H1 (cell line): Measurements from ENCODE around the gene PHKG2. TPM values are rescaled to one million over a fixed set of nuclear protein-coding genes. Genes with fewer than 3 reads are reported as not detected.

Source experiments
- CTCF ChIA-PET: fragments of 300-600 bp; sonication (Branson Sonifier 250); formaldehyde crosslinking; loops from one replicate; lab custom pipeline; 2021; ENCODE audit not compliant: partially characterized antibody; lab: Charles Lee
- POLR2A ChIA-PET: fragments of 300-600 bp; sonication (Branson Sonifier 250); formaldehyde crosslinking; loops from one replicate; lab custom pipeline; 2021; ENCODE audit warnings: inconsistent platforms; ENCODE audit not compliant: partially characterized antibody; lab: Charles Lee
- DNase-seq, 2 experiments: peaks; one replicate each; pipeline versions ENCODE4 v3.0.0 to v3.0.0-alpha.2; 2010 to 2022; ENCODE audit warnings: low spot score in 2 of 2, low read depth in 1 of 2, mixed read lengths in 1 of 2
- FAIRE-seq: peaks from 2 replicates; lab custom pipeline; 2011; peaks lifted over from hg19 to GRCh38; lab: Jason Lieb, UNC
- H2AFZ ChIP-seq: 2 replicates; pipeline ENCODE4 v1.8.1; 2012; ENCODE audit warnings: low read length, inconsistent platforms
- H2AK5ac ChIP-seq: 2 replicates; pipeline ENCODE4 v1.6.1; 2013; ENCODE audit warnings: low read depth, low read length
- H2BK120ac ChIP-seq: replicated peaks from 2 replicates; pipeline ENCODE3; 2013; ENCODE audit warnings: low read depth, low read length, inconsistent platforms
- H2BK12ac ChIP-seq: 2 replicates; pipeline ENCODE4 v1.6.1; 2013; ENCODE audit warnings: low read depth, low read length
- H2BK15ac ChIP-seq: 2 replicates; pipeline ENCODE4 v1.6.1; 2013; ENCODE audit warnings: low read length
- H2BK20ac ChIP-seq: 2 replicates; pipeline ENCODE4 v1.6.1; 2013; ENCODE audit warnings: low read length
- H2BK5ac ChIP-seq: 2 replicates; pipeline ENCODE4 v1.6.1; 2013; ENCODE audit warnings: low read depth, low read length
- H3K14ac ChIP-seq: 2 replicates; pipeline ENCODE4 v1.6.1; 2013; ENCODE audit warnings: inconsistent platforms; ENCODE audit not compliant: insufficient read length
- H3K18ac ChIP-seq: 2 replicates; pipeline ENCODE4 v1.6.1; 2013; ENCODE audit warnings: low read length; ENCODE audit errors: extremely low read depth
- H3K23ac ChIP-seq: 2 replicates; pipeline ENCODE4 v1.6.1; 2013; ENCODE audit warnings: inconsistent platforms; ENCODE audit not compliant: insufficient read length
- H3K23me2 ChIP-seq: 2 replicates; pipeline ENCODE4 v1.6.1; 2013; ENCODE audit warnings: low read depth, low read length
- H3K27ac ChIP-seq: 2 replicates; pipeline ENCODE4 v1.6.1; 2011; ENCODE audit warnings: low read depth, low read length, inconsistent platforms
- H3K27me3 ChIP-seq, 4 experiments: replicated peaks in 1 of 4; 1 replicate in 1 of 4; 2 replicates in 3 of 4; pipeline versions ENCODE4 v1.6.1 to v1.8.1; 2011 to 2013; ENCODE audit warnings: low read length in 3 of 4, mild to moderate bottlenecking in 3 of 4, inconsistent platforms in 2 of 4, mixed read lengths in 2 of 4, moderate library complexity in 1 of 4; ENCODE audit not compliant: control insufficient read depth in 3 of 4, insufficient read depth in 3 of 4; ENCODE audit errors: extremely low read depth in 1 of 4
- H3K36me3 ChIP-seq, 4 experiments: 2 replicates each; pipeline versions ENCODE4 v1.6.1 to v1.8.1; 2011 to 2013; ENCODE audit warnings: mild to moderate bottlenecking in 4 of 4, low read length in 3 of 4, moderate library complexity in 2 of 4, control low read depth in 1 of 4, inconsistent platforms in 1 of 4; ENCODE audit not compliant: insufficient read depth in 4 of 4, control insufficient read depth in 2 of 4
- H3K4ac ChIP-seq: replicated peaks from 2 replicates; pipeline ENCODE3; 2013; ENCODE audit warnings: low read length, low read depth, mixed read lengths, inconsistent platforms; ENCODE audit not compliant: insufficient read length
- H3K4me1 ChIP-seq, 4 experiments: replicated peaks in 1 of 4; 1 replicate in 1 of 4; 2 replicates in 3 of 4; pipeline versions ENCODE4 v1.6.1 to v1.8.1; 2011 to 2013; ENCODE audit warnings: low read length in 3 of 4, inconsistent platforms in 2 of 4, mixed read lengths in 1 of 4; ENCODE audit not compliant: insufficient read depth in 4 of 4, control insufficient read depth in 3 of 4
- H3K4me2 ChIP-seq, 2 experiments: 2 replicates each; pipeline versions ENCODE4 v1.6.1 to v1.8.1; 2011 to 2013; ENCODE audit warnings: low read depth in 2 of 2, low read length in 2 of 2, control low read depth in 1 of 2, inconsistent platforms in 1 of 2, mild to moderate bottlenecking in 1 of 2; ENCODE audit not compliant: insufficient read depth in 1 of 2
- H3K4me3 ChIP-seq, 4 experiments: fragments of 200-600, 300-600 bp in 1 of 4; sonication (generic), shearing (Covaris generic), sonication (Bioruptor Twin) in 1 of 4; 2 replicates each; pipeline versions ENCODE4 v1.5.1 to v1.8.1; 2011 to 2016; ENCODE audit warnings: low read length in 4 of 4, low read depth in 3 of 4, control low read depth in 2 of 4, inconsistent platforms in 2 of 4, mild to moderate bottlenecking in 2 of 4, mixed read lengths in 1 of 4, moderate library complexity in 1 of 4; ENCODE audit not compliant: insufficient read depth in 2 of 4; ENCODE audit errors: extremely low read depth in 1 of 4
- H3K56ac ChIP-seq: replicated peaks from 2 replicates; pipeline ENCODE3; 2013; ENCODE audit warnings: low read depth, mild to moderate bottlenecking, mixed read lengths, low read length, inconsistent platforms; ENCODE audit not compliant: insufficient read length
- H3K79me1 ChIP-seq: 2 replicates; pipeline ENCODE4 v1.6.1; 2013; ENCODE audit warnings: low read depth, low read length, control low read depth
- H3K79me2 ChIP-seq, 2 experiments: 2 replicates each; pipeline versions ENCODE4 v1.6.1 to v1.8.1; 2012 to 2013; ENCODE audit warnings: low read length in 2 of 2, mild to moderate bottlenecking in 2 of 2, inconsistent platforms in 1 of 2; ENCODE audit not compliant: insufficient read depth in 2 of 2, control insufficient read depth in 1 of 2
- H3K9ac ChIP-seq, 4 experiments: replicated peaks in 1 of 4; 1 replicate in 1 of 4; 2 replicates in 3 of 4; pipeline versions ENCODE4 v1.6.1 to v1.8.1; 2011 to 2013; ENCODE audit warnings: low read depth in 3 of 4, low read length in 3 of 4, control low read depth in 2 of 4, mild to moderate bottlenecking in 2 of 4, moderate library complexity in 2 of 4, inconsistent platforms in 1 of 4; ENCODE audit errors: extremely low read depth in 1 of 4
- H3K9me3 ChIP-seq, 2 experiments: 2 replicates each; pipeline versions ENCODE4 v1.6.1 to v1.8.1; 2012 to 2013; ENCODE audit warnings: mild to moderate bottlenecking in 2 of 2, moderate library complexity in 2 of 2, control low read depth in 1 of 2, inconsistent platforms in 1 of 2, low read depth in 1 of 2, low read length in 1 of 2, mixed read lengths in 1 of 2; ENCODE audit not compliant: insufficient read depth in 2 of 2
- H4K20me1 ChIP-seq, 2 experiments: replicated peaks in 1 of 2; 2 replicates each; pipeline versions ENCODE3 to v1.8.1; 2011 to 2013; ENCODE audit warnings: inconsistent platforms in 2 of 2, low read length in 2 of 2, mild to moderate bottlenecking in 1 of 2; ENCODE audit not compliant: insufficient read depth in 2 of 2, control insufficient read depth in 1 of 2
- H4K5ac ChIP-seq: 2 replicates; pipeline ENCODE4 v1.6.1; 2013; ENCODE audit warnings: low read length, low read depth, mixed read lengths, inconsistent platforms; ENCODE audit not compliant: insufficient read length
- H4K8ac ChIP-seq: 2 replicates; pipeline ENCODE4 v1.8.0; 2013; ENCODE audit warnings: mild to moderate bottlenecking, moderate library complexity, low read length, inconsistent platforms; ENCODE audit not compliant: insufficient read depth; ENCODE audit errors: extremely low read depth
- H4K91ac ChIP-seq: replicated peaks from 2 replicates; pipeline ENCODE3; 2013; ENCODE audit warnings: low read length, mixed read lengths, inconsistent platforms; ENCODE audit not compliant: insufficient read length
- BCL11A ChIP-seq, 2 experiments: IDR thresholded peaks; one replicate each; pipeline ENCODE4 v1.6.1; 2011; ENCODE audit warnings: low read depth in 2 of 2, low read length in 2 of 2, mild to moderate bottlenecking in 2 of 2
- CTCF ChIP-seq, 3 experiments: IDR thresholded peaks; 1 replicate in 2 of 3; 2 replicates in 1 of 3; pipeline versions ENCODE4 v1.5.1 to v1.6.1; 2011; ENCODE audit warnings: low read length in 3 of 3, mild to moderate bottlenecking in 3 of 3, inconsistent platforms in 2 of 3, low read depth in 1 of 3, moderate library complexity in 1 of 3; ENCODE audit not compliant: insufficient read depth in 1 of 3; ENCODE audit errors: control extremely low read depth in 1 of 3
- E2F6 ChIP-seq: IDR thresholded peaks from 2 replicates; pipeline ENCODE4 v1.6.1; 2012; ENCODE audit warnings: inconsistent platforms
- NANOG ChIP-seq: IDR thresholded peaks from 2 replicates; pipeline ENCODE4 v1.6.1; 2011; ENCODE audit warnings: low read length, low read depth, mild to moderate bottlenecking, inconsistent platforms; ENCODE audit not compliant: insufficient read depth, poor library complexity, severe bottlenecking
- SIRT6 ChIP-seq: IDR thresholded peaks from one replicate; pipeline ENCODE4 v1.7.1; 2012; ENCODE audit warnings: low read length, inconsistent platforms
- SUZ12 ChIP-seq: fragments of 200-600 bp; sonication (generic); IDR thresholded peaks from 2 replicates; pipeline ENCODE4 v1.6.1; 2012; ENCODE audit warnings: mild to moderate bottlenecking, inconsistent platforms, low read length, moderate library complexity, mixed read lengths
- ZNF274 ChIP-seq: IDR thresholded peaks from 2 replicates; pipeline ENCODE4 v1.7.0; 2012; ENCODE audit warnings: low read length, borderline replicate concordance; ENCODE audit errors: extremely low read depth
- WGBS, 2 experiments: shearing (Covaris generic) in 1 of 2; methylation state at CpG; one replicate each; pipeline versions ENCODE4 v1.1.6 to v1.1.7; 2013 to 2015; ENCODE audit warnings: low lambda C conversion rate in 2 of 2, mixed read lengths in 2 of 2, inconsistent platforms in 1 of 2, low coverage in 1 of 2, missing lambda C conversion rate in 1 of 2; ENCODE audit not compliant: insufficient replicate concordance in 2 of 2, insufficient coverage in 1 of 2, insufficient read length in 1 of 2; ENCODE audit errors: extremely low coverage in 1 of 2, missing lambda C conversion rate in 1 of 2; 5-methylcytosine and 5-hydroxymethylcytosine counted together
- polyA plus RNA-seq, 7 experiments: library from polyadenylated mRNA; depleted of rRNA in 3 of 7; stranded (reverse) in 5 of 7; unstranded in 2 of 7; fragments of >200 nt in 5 of 7; fragments of 200-250 nt in 2 of 7; gene quantifications; 1 replicate in 5 of 7; 2 replicates in 1 of 7; 4 replicates in 1 of 7; pipeline versions ENCODE4 v1.2.1 to v1.2.3, GENCODE V29; 2011 to 2013; ENCODE audit warnings: missing spikeins in 2 of 7, mixed read lengths in 2 of 7
- total RNA-seq: library from RNA; stranded (reverse); fragmentation: NEBNext Ultra II Directional; extraction: Animal tissue kit (Norgen Biotek cat#: 25700); gene quantifications from 2 replicates; pipeline ENCODE4 v1.2.1, GENCODE V29; 2021
- TF ChIP-seq, protein P1 (sequence below): IDR thresholded peaks from 2 replicates; pipeline ENCODE4 v1.6.1; 2012; ENCODE audit warnings: low read length, inconsistent platforms

PHKG2 gene
- total and polyA plus RNA-seq, 2 of the 8 experiments (the other 6 are each of a cell fraction or from before 2014, with no cell fraction given): 36.0 to 53.4 TPM

- H3K23me2 ChIP-seq: peaks cover 4% of the 10 kb centered on the region; the same call in 1 of the 2 replicates
- no peak overlapping the region for H3K4me3 ChIP-seq
- no peak overlapping the region for H4K5ac ChIP-seq
- H3K27me3 ChIP-seq: no peaks in the 10 kb centered on the region; a peak in 1 of 7 replicates
- H3K36me3 ChIP-seq: peaks cover 11 to 25% (median 17%) of the 10 kb centered on the region in 4 experiments; a peak in 6 of 8 replicates
- no peak overlapping the region for H2BK20ac ChIP-seq
- DNase-seq (no peak), FAIRE-seq (no peak)
- H3K23ac ChIP-seq: no peak overlapping the region
- no peak overlapping the region for H4K91ac ChIP-seq
- no peak overlapping the region for H3K56ac ChIP-seq
- H4K8ac ChIP-seq: no peak overlapping the region
- H4K20me1 ChIP-seq: peaks cover 0 to 9% of the 10 kb centered on the region in 2 experiments
- ChIA-PET POLR2A (interaction anchor here (0.7 to 2.6 kb wide), 6 partner anchors 10 to 120 kb away, joined by 3 to 9 read pairs (median 4); no protein-coding TSS in a partner anchor), CTCF (interaction anchor here (0.6 to 1.0 kb wide), 4 partner anchors 14 to 120 kb away, joined by 3 read pairs; no protein-coding TSS in a partner anchor)
- peaks cover 2% of the 10 kb centered on the region for H3K79me1 ChIP-seq
- 93% methylated on average over 4 of the region's 4 CpGs; no CpG with 5 or more reads in 1 of the 2 experiments for WGBS, 2 experiments
- no peak overlapping the region for H2BK15ac ChIP-seq
- no peak overlapping the region for H2BK120ac ChIP-seq
- H2AFZ ChIP-seq: no peak overlapping the region
- H3K27ac ChIP-seq: no peak overlapping the region
- H3K14ac ChIP-seq: no peak overlapping the region
- H3K4me1 ChIP-seq: peaks cover 0 to 11% (median 3%) of the 10 kb centered on the region in 4 experiments; a peak in 5 of 7 replicates
- H2AK5ac ChIP-seq: no peak overlapping the region
- no peak overlapping the region for H2BK12ac ChIP-seq
- no peak overlapping the region for H3K18ac ChIP-seq
- H2BK5ac ChIP-seq: no peak overlapping the region
- no peak overlapping the region for H3K9ac ChIP-seq
- no peak overlapping the region for H3K4me2 ChIP-seq
- no peaks in the 10 kb centered on the region for H3K9me3 ChIP-seq
- peaks cover 0 to 8% of the 10 kb centered on the region in 2 experiments; a peak in 2 of 4 replicates for H3K79me2 ChIP-seq
- H3K4ac ChIP-seq: no peak overlapping the region
- no peak for TF ChIP-seq SIRT6
- TF ChIP-seq NANOG: no peak
- TF ChIP-seq, protein P1, sequence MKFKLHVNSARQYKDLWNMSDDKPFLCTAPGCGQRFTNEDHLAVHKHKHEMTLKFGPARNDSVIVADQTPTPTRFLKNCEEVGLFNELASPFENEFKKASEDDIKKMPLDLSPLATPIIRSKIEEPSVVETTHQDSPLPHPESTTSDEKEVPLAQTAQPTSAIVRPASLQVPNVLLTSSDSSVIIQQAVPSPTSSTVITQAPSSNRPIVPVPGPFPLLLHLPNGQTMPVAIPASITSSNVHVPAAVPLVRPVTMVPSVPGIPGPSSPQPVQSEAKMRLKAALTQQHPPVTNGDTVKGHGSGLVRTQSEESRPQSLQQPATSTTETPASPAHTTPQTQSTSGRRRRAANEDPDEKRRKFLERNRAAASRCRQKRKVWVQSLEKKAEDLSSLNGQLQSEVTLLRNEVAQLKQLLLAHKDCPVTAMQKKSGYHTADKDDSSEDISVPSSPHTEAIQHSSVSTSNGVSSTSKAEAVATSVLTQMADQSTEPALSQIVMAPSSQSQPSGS: no peak
- TF ChIP-seq ZNF274: no peak
- TF ChIP-seq CTCF (IDR thresholded peaks at IDR 0.05; ENCODE audit: control extremely low read depth in 1 of 3, insufficient read depth in 1 of 3, low read depth in 1 of 3, low read length in 3 of 3): no peak
- no peak for TF ChIP-seq SUZ12
- TF ChIP-seq BCL11A (IDR thresholded peaks at IDR 0.05; ENCODE audit: low read depth in 2 of 2, low read length in 2 of 2): no peak
- TF ChIP-seq E2F6: no peak
Measured at GRCh38 chr16:30780549-30780948, 32.3 kb downstream of the PHKG2 start.
